HG03064 (cell line): Measurements from ENCODE around the gene ICOSLG.
"Not testable (repeated sequence)": the region's sequence is repeated elsewhere in the genome, so short reads cannot be mapped to it uniquely, and the experiment has no call there.

ENCODE experiments used
- ATAC-seq: cut with Tn5 transposase; IDR thresholded peaks from one replicate; pipeline ENCODE4 v1.9.1; 2021; ENCODE audit warnings: low read depth; ENCODE audit not compliant: unreplicated experiment

The ICOSLG gene

DNA sequence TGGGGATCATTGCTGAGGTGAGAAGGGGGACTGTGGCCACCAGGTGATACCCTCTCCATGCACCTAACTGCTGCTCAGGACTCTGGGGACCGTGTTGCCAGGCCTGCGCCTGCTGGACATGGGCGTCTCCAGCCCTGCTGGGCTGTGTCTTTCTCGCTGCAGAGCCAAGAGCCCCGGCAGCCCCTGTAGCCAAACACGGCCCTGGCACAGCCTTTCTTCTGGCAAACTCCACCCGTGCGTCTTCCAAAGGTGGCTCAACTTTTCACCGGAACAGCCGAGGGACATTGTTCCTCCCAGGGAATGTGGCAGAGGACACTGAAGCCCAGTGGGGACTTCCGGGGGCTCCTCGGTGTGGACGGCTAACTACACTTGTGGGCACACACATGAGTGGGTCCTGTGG, 12.6 kb downstream of the ICOSLG start:
- ATAC-seq: not testable (repeated sequence)

DNA sequence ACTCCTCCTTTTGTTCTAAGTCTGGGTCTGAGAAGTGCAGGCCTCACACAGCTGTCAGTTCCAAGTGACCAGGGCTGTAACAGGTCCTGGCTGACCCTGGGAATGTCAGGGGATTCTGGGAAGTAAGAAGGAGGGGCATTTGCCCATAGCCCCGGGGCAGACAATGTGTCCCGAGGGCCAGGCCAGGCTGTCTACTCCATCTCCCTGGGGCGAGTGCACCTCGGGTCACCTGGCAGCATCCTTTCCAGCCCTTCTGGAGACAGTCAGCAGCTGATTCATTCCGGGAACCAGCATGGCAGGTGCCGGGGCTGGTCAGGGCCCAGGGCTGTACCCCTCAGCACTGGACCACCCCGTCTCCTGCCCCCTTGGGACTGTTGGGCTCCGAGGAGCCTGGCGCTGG, 13.1 kb downstream of the ICOSLG start:
- ATAC-seq: not testable (repeated sequence)

GRCh38 chr21:44225605-44226004, 15.1 kb downstream of the ICOSLG start:
- not testable (repeated sequence) for ATAC-seq

DNA sequence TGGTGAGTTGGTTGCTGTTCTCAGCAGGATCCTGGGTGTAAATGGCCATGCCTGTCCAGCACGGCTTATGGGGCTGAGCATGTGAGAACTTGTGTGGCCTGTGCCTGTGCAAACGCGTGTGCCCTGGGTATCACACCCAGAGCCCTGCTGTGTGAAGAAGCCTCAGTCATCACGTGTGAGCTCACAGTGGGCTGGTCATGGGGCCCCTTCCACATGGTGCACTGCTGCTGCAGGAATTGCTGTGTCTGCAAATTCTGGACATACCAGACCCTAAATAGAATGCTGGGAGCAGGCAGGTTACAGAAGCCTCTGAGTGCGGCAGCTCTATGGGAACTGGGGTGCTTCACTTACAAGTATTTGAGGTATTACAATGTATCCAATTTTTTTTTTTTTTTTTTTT, 17.4 kb downstream of the ICOSLG start:
- not testable (repeated sequence) for ATAC-seq

DNA sequence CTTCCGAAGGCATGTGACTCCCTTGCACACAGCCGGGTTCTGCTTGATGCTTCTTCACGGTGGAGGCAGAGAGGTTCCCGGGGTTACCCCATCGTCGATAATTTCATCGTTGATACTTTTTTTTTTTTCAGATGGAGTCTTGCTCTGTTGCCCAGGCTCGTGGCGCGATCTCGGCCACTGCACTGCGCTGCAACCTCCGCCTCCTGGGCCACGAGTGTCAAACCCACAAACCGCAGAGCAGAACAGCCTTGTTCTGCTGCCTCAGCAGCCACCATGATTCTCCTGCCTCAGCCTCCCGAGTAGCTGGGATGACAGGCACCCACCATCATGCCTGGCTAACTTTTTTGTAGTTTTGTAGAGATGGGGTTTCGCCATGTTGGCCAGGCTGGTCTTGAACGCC, 20.1 kb downstream of the ICOSLG start:
- not testable (repeated sequence) for ATAC-seq

- ATAC-seq: not testable (repeated sequence)
Measured at GRCh38 chr21:44218461-44218860, 22.3 kb downstream of the ICOSLG start.

- ATAC-seq: not testable (repeated sequence)
Measured at GRCh38 chr21:44211978-44212377, 28.8 kb downstream of the ICOSLG start.

GRCh38 chr21:44211574-44211973, 29.2 kb downstream of the ICOSLG start:
- not testable (repeated sequence) for ATAC-seq

GRCh38 chr21:44207860-44208646, 32.7 kb downstream of the ICOSLG start:
- not testable (repeated sequence) for ATAC-seq

- not testable (repeated sequence) for ATAC-seq
Measured at GRCh38 chr21:44206698-44207676, 33.8 kb downstream of the ICOSLG start.

- ATAC-seq: not testable (repeated sequence)
Measured at GRCh38 chr21:44206187-44206586, 34.6 kb downstream of the ICOSLG start.

GRCh38 chr21:44202590-44203299, 38.0 kb downstream of the ICOSLG start:
- ATAC-seq: not testable (repeated sequence)

GRCh38 chr21:44199997-44200396, 40.7 kb downstream of the ICOSLG start:
- not testable (repeated sequence) for ATAC-seq

DNA sequence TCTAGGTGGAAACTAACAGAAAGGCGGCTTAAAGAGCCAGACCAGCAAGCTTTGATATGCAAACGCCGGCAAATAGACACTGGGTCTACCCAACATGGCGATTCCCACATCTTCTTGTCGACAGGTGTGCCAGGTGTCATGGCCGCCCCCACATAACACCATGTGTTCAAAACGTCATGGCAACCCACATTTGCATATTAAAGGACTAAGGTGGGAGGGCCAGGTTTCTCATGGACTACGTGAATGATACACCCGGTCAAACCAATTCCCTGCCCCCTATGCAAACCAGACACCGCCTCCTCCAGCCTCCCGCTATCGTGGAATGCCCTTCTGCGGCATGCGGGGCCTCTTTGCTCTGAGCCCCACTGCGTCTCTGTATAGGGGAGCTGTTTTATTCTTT, 41.3 kb downstream of the ICOSLG start:
- no peak for ATAC-seq

DNA sequence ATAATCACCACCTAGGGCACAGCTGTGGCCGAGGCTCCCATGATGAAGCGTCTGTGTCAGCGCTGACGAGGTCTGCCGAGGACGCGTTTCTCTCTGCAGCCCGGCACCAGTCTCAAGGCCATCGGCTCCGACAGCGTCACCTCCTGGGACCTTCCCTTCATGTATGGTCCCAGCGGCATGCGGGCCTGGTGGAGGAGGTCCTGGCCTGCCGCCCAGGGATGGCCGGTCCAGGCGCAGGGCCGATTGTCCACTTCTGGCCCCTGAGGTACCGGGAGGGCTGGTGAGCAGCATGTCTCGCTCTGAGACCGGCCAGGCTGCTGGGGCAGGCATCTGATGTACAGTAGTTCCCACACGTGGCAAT, 43.6 kb downstream of the ICOSLG start:
- not testable (repeated sequence) for ATAC-seq

GRCh38 chr21:44196212-44197155, 44.3 kb downstream of the ICOSLG start:
- not testable (repeated sequence) for ATAC-seq

GRCh38 chr21:44194888-44195287, 45.9 kb downstream of the ICOSLG start:
- ATAC-seq: not testable (repeated sequence)

DNA sequence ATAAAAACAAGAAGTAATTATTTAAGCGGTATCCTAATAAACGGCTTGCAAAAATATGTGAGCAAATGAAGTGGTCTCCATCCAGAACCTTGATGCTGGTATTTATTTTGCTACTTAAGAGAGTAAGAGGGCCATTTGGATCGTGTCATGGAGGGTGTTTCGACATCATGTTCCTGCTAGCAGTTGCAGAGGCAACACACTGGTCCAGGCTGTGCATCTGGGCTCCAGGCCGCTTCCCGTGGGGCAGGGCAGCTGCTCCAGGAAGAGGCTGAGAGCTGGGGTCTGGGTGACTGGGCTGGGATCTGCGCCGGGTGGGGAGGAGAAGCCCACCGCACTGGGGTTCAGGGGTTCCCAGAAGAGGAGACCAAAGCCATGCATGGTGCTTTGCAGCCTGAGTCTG, 46.3 kb downstream of the ICOSLG start:
- ATAC-seq: not testable (repeated sequence)

- ATAC-seq: not testable (repeated sequence)
Measured at GRCh38 chr21:44193108-44193507, 47.6 kb downstream of the ICOSLG start.
